ENCODE results near the gene PCSK5. TPM values are rescaled to one million over a fixed set of nuclear protein-coding genes. Genes with fewer than 3 reads are reported as not detected.

Gene PCSK5
- total RNA-seq, 1 donor from 2014 or later = 18.3 TPM

GRCh38 chr9:75937521-75938258, 47.2 kb downstream of the PCSK5 start:
- H3K9me3 Mint-ChIP-seq (ENCODE audit: unreplicated experiment) = no peaks in the 10 kb centered on the region
- H3K27me3 Mint-ChIP-seq (ENCODE audit: unreplicated experiment) = no peaks in the 10 kb centered on the region
- no peak for DNase-seq (ENCODE audit: extremely low spot score, unreplicated experiment)
- H3K27ac Mint-ChIP-seq (ENCODE audit: unreplicated experiment) = no peak overlapping the region
- peaks cover 15% of the 10 kb centered on the region for H3K36me3 Mint-ChIP-seq (ENCODE audit: unreplicated experiment)
- no peaks in the 10 kb centered on the region for H3K4me1 Mint-ChIP-seq (ENCODE audit: unreplicated experiment)
- TF ChIP-seq CTCF (IDR thresholded peaks at IDR 0.05) = no peak
- no peak overlapping the region for H3K4me3 Mint-ChIP-seq (ENCODE audit: unreplicated experiment)

- H3K27ac Mint-ChIP-seq (ENCODE audit: unreplicated experiment) = no peak overlapping the region
- H3K27me3 Mint-ChIP-seq (ENCODE audit: unreplicated experiment) = no peaks in the 10 kb centered on the region
- H3K9me3 Mint-ChIP-seq (ENCODE audit: unreplicated experiment) = no peaks in the 10 kb centered on the region
- no peaks in the 10 kb centered on the region for H3K4me1 Mint-ChIP-seq (ENCODE audit: unreplicated experiment)
- no peak overlapping the region for H3K4me3 Mint-ChIP-seq (ENCODE audit: unreplicated experiment)
- TF ChIP-seq CTCF (IDR thresholded peaks at IDR 0.05) = no peak
- peaks cover 8% of the 10 kb centered on the region for H3K36me3 Mint-ChIP-seq (ENCODE audit: unreplicated experiment)
- DNase-seq (ENCODE audit: extremely low spot score, unreplicated experiment) = no peak
Measured at GRCh38 chr9:75938946-75939345, 48.5 kb downstream of the PCSK5 start.

- no peak for TF ChIP-seq CTCF (IDR thresholded peaks at IDR 0.05)
- Mint-ChIP-seq H3K27ac (ENCODE audit: unreplicated experiment) (no peak overlapping the region), H3K9me3 (ENCODE audit: unreplicated experiment) (no peaks in the 10 kb centered on the region), H3K27me3 (ENCODE audit: unreplicated experiment) (no peaks in the 10 kb centered on the region), H3K4me3 (ENCODE audit: unreplicated experiment) (no peak overlapping the region), H3K36me3 (ENCODE audit: unreplicated experiment) (peaks cover 7% of the 10 kb centered on the region), H3K4me1 (ENCODE audit: unreplicated experiment) (no peaks in the 10 kb centered on the region)
- no peak for DNase-seq (ENCODE audit: extremely low spot score, unreplicated experiment)
Measured at GRCh38 chr9:75939536-75940111, 49.2 kb downstream of the PCSK5 start.

- no peaks in the 10 kb centered on the region for H3K4me1 Mint-ChIP-seq (ENCODE audit: unreplicated experiment)
- no peak overlapping the region for H3K4me3 Mint-ChIP-seq (ENCODE audit: unreplicated experiment)
- no peaks in the 10 kb centered on the region for H3K9me3 Mint-ChIP-seq (ENCODE audit: unreplicated experiment)
- DNase-seq (ENCODE audit: extremely low spot score, unreplicated experiment) = no peak
- no peak overlapping the region for H3K27ac Mint-ChIP-seq (ENCODE audit: unreplicated experiment)
- no peaks in the 10 kb centered on the region for H3K27me3 Mint-ChIP-seq (ENCODE audit: unreplicated experiment)
- H3K36me3 Mint-ChIP-seq (ENCODE audit: unreplicated experiment) = peaks cover 4% of the 10 kb centered on the region
- TF ChIP-seq CTCF (IDR thresholded peaks at IDR 0.05) = no peak
Measured at GRCh38 chr9:75941066-75941465, 50.6 kb downstream of the PCSK5 start.

- Mint-ChIP-seq H3K4me1 (ENCODE audit: unreplicated experiment) (no peaks in the 10 kb centered on the region), H3K36me3 (ENCODE audit: unreplicated experiment) (peaks cover under 1% of the 10 kb centered on the region), H3K9me3 (ENCODE audit: unreplicated experiment) (no peaks in the 10 kb centered on the region), H3K27ac (ENCODE audit: unreplicated experiment) (no peak overlapping the region), H3K27me3 (ENCODE audit: unreplicated experiment) (no peaks in the 10 kb centered on the region), H3K4me3 (ENCODE audit: unreplicated experiment) (no peak overlapping the region)
- no peak for TF ChIP-seq CTCF (IDR thresholded peaks at IDR 0.05)
- DNase-seq (ENCODE audit: extremely low spot score, unreplicated experiment) = no peak
Measured at GRCh38 chr9:75941577-75942311, 51.3 kb downstream of the PCSK5 start.
